Skeletal muscle tissue (tissue), 4 donors: ENCODE measurements around the gene ITPR1. TPM values are rescaled to one million over a fixed set of nuclear protein-coding genes. Genes with fewer than 3 reads are reported as not detected.

Experiments
- H3K27ac ChIP-seq: one replicate; pipeline ENCODE4 v1.7.0; 2013; ENCODE audit warnings: mild to moderate bottlenecking, low read depth, low read length, inconsistent platforms
- H3K27me3 ChIP-seq, 3 donors: one replicate each; pipeline ENCODE4 v1.7.0; 2013; ENCODE audit warnings: low read length in 3 of 3; ENCODE audit not compliant: control insufficient read depth in 3 of 3, insufficient read depth in 3 of 3
- H3K36me3 ChIP-seq, 3 donors: one replicate each; pipeline ENCODE4 v1.7.0; 2013; ENCODE audit warnings: low read length in 3 of 3; ENCODE audit not compliant: control insufficient read depth in 3 of 3, insufficient read depth in 3 of 3
- H3K4me1 ChIP-seq, 3 donors: one replicate each; pipeline ENCODE4 v1.7.0; 2013; ENCODE audit warnings: low read length in 3 of 3, mild to moderate bottlenecking in 3 of 3; ENCODE audit not compliant: control insufficient read depth in 3 of 3, insufficient read depth in 3 of 3
- H3K4me3 ChIP-seq, 3 donors: one replicate each; pipeline ENCODE4 v1.7.0; 2013; ENCODE audit warnings: low read length in 3 of 3
- H3K9ac ChIP-seq, 3 donors: one replicate each; pipeline ENCODE4 v1.7.0; 2013; ENCODE audit warnings: low read length in 3 of 3, mild to moderate bottlenecking in 3 of 3, moderate library complexity in 2 of 3, low read depth in 1 of 3
- H3K9me3 ChIP-seq, 3 donors: one replicate each; pipeline ENCODE4 v1.7.0; 2013; ENCODE audit warnings: low read length in 3 of 3; ENCODE audit not compliant: control insufficient read depth in 3 of 3
- total RNA-seq: library from RNA; depleted of rRNA; stranded (reverse); fragments of >200 nt; gene quantifications from one replicate; pipeline ENCODE4 v1.2.3, GENCODE V29; 2014
- donor health status: Osteomylitis.

The ITPR1 gene
- total RNA-seq, 1 donor from 2014 or later, result 55.8 TPM

GRCh38 chr3:4850928-4851265, 357.7 kb downstream of the ITPR1 start:
- Histone ChIP-seq H3K36me3 (no peaks in the 10 kb centered on the region), H3K9me3 (no peaks in the 10 kb centered on the region), H3K27me3 (no peaks in the 10 kb centered on the region), H3K4me3 (no peak overlapping the region), H3K4me1 (peaks cover 0 to 8% (median 4%) of the 10 kb centered on the region in 3 donors), H3K9ac (no peak overlapping the region), H3K27ac (no peak overlapping the region)

GRCh38 chr3:4852780-4853748, 359.9 kb downstream of the ITPR1 start:
- Histone ChIP-seq H3K27me3 (no peaks in the 10 kb centered on the region), H3K4me3 (no peak overlapping the region), H3K9me3 (no peaks in the 10 kb centered on the region), H3K4me1 (peaks cover 0 to 5% (median 4%) of the 10 kb centered on the region in 3 donors), H3K36me3 (no peaks in the 10 kb centered on the region), H3K27ac (no peak overlapping the region), H3K9ac (no peak overlapping the region)

GRCh38 chr3:4853749-4854140, 360.6 kb downstream of the ITPR1 start:
- Histone ChIP-seq H3K4me1 (peaks cover 0 to 2% (median 0%) of the 10 kb centered on the region in 3 donors), H3K36me3 (no peaks in the 10 kb centered on the region), H3K4me3 (no peak overlapping the region), H3K9ac (no peak overlapping the region), H3K9me3 (no peaks in the 10 kb centered on the region), H3K27me3 (no peaks in the 10 kb centered on the region), H3K27ac (no peak overlapping the region)

- H3K36me3 ChIP-seq, result no peaks in the 10 kb centered on the region
- H3K4me3 ChIP-seq, result no peak overlapping the region
- H3K27ac ChIP-seq, result no peak overlapping the region
- H3K4me1 ChIP-seq, result no peaks in the 10 kb centered on the region
- H3K9me3 ChIP-seq, result no peaks in the 10 kb centered on the region
- H3K9ac ChIP-seq, result no peak overlapping the region
- no peaks in the 10 kb centered on the region for H3K27me3 ChIP-seq
Observed at GRCh38 chr3:4855676-4856075, 362.5 kb downstream of the ITPR1 start.

GRCh38 chr3:4856136-4856535, 363.0 kb downstream of the ITPR1 start:
- Histone ChIP-seq H3K9me3 (no peaks in the 10 kb centered on the region), H3K4me3 (no peak overlapping the region), H3K27me3 (no peaks in the 10 kb centered on the region), H3K4me1 (no peaks in the 10 kb centered on the region), H3K36me3 (no peaks in the 10 kb centered on the region), H3K9ac (no peak overlapping the region), H3K27ac (no peak overlapping the region)

GRCh38 chr3:4856564-4856963, 363.4 kb downstream of the ITPR1 start:
- Histone ChIP-seq H3K27me3 (no peaks in the 10 kb centered on the region), H3K9ac (no peak overlapping the region), H3K4me3 (no peak overlapping the region), H3K9me3 (no peaks in the 10 kb centered on the region), H3K4me1 (no peaks in the 10 kb centered on the region), H3K27ac (no peak overlapping the region), H3K36me3 (no peaks in the 10 kb centered on the region)

- Histone ChIP-seq H3K36me3 (no peaks in the 10 kb centered on the region), H3K27me3 (no peaks in the 10 kb centered on the region), H3K4me1 (no peaks in the 10 kb centered on the region), H3K27ac (no peak overlapping the region), H3K9ac (no peak overlapping the region), H3K4me3 (no peak overlapping the region), H3K9me3 (no peaks in the 10 kb centered on the region)
Observed at GRCh38 chr3:4856986-4857385, 363.8 kb downstream of the ITPR1 start.

- H3K9me3 ChIP-seq, result no peaks in the 10 kb centered on the region
- no peak overlapping the region for H3K9ac ChIP-seq
- H3K4me3 ChIP-seq, result no peak overlapping the region
- no peaks in the 10 kb centered on the region for H3K4me1 ChIP-seq
- no peaks in the 10 kb centered on the region for H3K36me3 ChIP-seq
- no peaks in the 10 kb centered on the region for H3K27me3 ChIP-seq
- no peak overlapping the region for H3K27ac ChIP-seq
Observed at GRCh38 chr3:4859788-4860187, 366.6 kb downstream of the ITPR1 start.

GRCh38 chr3:4862973-4863372, 369.8 kb downstream of the ITPR1 start:
- no peaks in the 10 kb centered on the region for H3K36me3 ChIP-seq
- H3K9ac ChIP-seq, result no peak overlapping the region
- no peak overlapping the region for H3K4me3 ChIP-seq
- no peaks in the 10 kb centered on the region for H3K9me3 ChIP-seq
- H3K27ac ChIP-seq, result no peak overlapping the region
- peaks cover 13 to 16% (median 14%) of the 10 kb centered on the region in 3 donors for H3K4me1 ChIP-seq
- H3K27me3 ChIP-seq, result no peaks in the 10 kb centered on the region

- Histone ChIP-seq H3K4me1 (peaks cover 19 to 27% (median 20%) of the 10 kb centered on the region in 3 donors), H3K27ac (no peak overlapping the region)
Observed at GRCh38 chr3:4864503-4864902, 371.4 kb downstream of the ITPR1 start.

More at GRCh38 chr3:4864503-4864902, 371.4 kb downstream of the ITPR1 start:
- Histone ChIP-seq H3K9me3 (no peaks in the 10 kb centered on the region), H3K36me3 (no peaks in the 10 kb centered on the region), H3K9ac (no peak overlapping the region), H3K4me3 (no peak overlapping the region), H3K27me3 (no peaks in the 10 kb centered on the region)
